HEK293 (cell line): ENCODE results near the gene HPCAL1.

Experiments
- CTCF ChIA-PET: fragments of 350-600 bp; formaldehyde crosslinking; extraction: SDS; loops from one replicate; lab custom pipeline; 2021; ENCODE audit warnings: antibody characterized with exemption; lab: Yijun Ruan, JAX
- POLR2A ChIA-PET: fragments of 300-600 bp; formaldehyde crosslinking; extraction: SDS; loops from one replicate; lab custom pipeline; 2020; ENCODE audit warnings: antibody characterized with exemption, inconsistent platforms; lab: Yijun Ruan, JAX
- H3K27ac ChIP-seq: fragments of 200-500 bp; sonication (Bioruptor generic); 2 replicates; pipeline ENCODE4 v1.5.1; 2014; ENCODE audit warnings: low read depth, low read length, control low read depth, inconsistent platforms; ENCODE audit errors: extremely low read depth
- H3K36me3 ChIP-seq, 2 experiments: fragments of 200-500 bp in 1 of 2; sonication (Bioruptor generic) in 1 of 2; 1 replicate in 1 of 2; 2 replicates in 1 of 2; pipeline ENCODE4 v1.5.1; 2014 to 2017; ENCODE audit warnings: inconsistent platforms in 2 of 2, low read length in 2 of 2; ENCODE audit not compliant: control insufficient read depth in 2 of 2, insufficient read depth in 1 of 2
- H3K4me1 ChIP-seq: fragments of 200-500 bp; sonication (Bioruptor generic); 2 replicates; pipeline ENCODE4 v1.5.1; 2014; ENCODE audit warnings: mild to moderate bottlenecking, low read length, inconsistent platforms; ENCODE audit not compliant: control insufficient read depth, insufficient read depth
- H3K4me3 ChIP-seq: 2 replicates; pipeline ENCODE4 v1.5.1; 2011; ENCODE audit warnings: low read depth, mild to moderate bottlenecking, control low read depth, low read length, moderate library complexity
- H3K9me3 ChIP-seq: fragments of 200-500 bp; sonication (Bioruptor generic); 2 replicates; pipeline ENCODE4 v1.5.1; 2014; ENCODE audit warnings: low read depth, low read length, inconsistent platforms; ENCODE audit not compliant: control insufficient read depth, insufficient read depth
- EGR2 ChIP-seq: fragments of 450-650 bp; formaldehyde crosslinking; IDR thresholded peaks from 2 replicates; pipeline ENCODE4 v1.5.1; 2016; ENCODE audit warnings: low read depth, missing biosample characterization, missing genetic modification characterization
- KLF16 ChIP-seq: fragments of 450-650 bp; formaldehyde crosslinking; IDR thresholded peaks from 2 replicates; pipeline ENCODE4 v1.5.1; 2017; ENCODE audit warnings: missing biosample characterization, missing genetic modification characterization
- KLF8 ChIP-seq: fragments of 450-650 bp; formaldehyde crosslinking; IDR thresholded peaks from 2 replicates; pipeline ENCODE4 v1.5.1; 2016; ENCODE audit warnings: missing biosample characterization, missing genetic modification characterization
- TCF7L2 ChIP-seq: IDR thresholded peaks from 2 replicates; pipeline ENCODE4 v1.6.1; 2011; ENCODE audit warnings: low read depth, mild to moderate bottlenecking, inconsistent platforms, low read length, moderate library complexity, borderline replicate concordance
- ZNF175 ChIP-seq: fragments of 450-650 bp; formaldehyde crosslinking; IDR thresholded peaks from 2 replicates; pipeline ENCODE4 v1.5.1; 2016; ENCODE audit warnings: missing biosample characterization, missing genetic modification characterization
- ZNF214 ChIP-seq: fragments of 450-650 bp; formaldehyde crosslinking; IDR thresholded peaks from 2 replicates; pipeline ENCODE4 v1.5.1; 2017; ENCODE audit warnings: missing biosample characterization, mild to moderate bottlenecking, missing genetic modification characterization, borderline replicate concordance
- ZNF324 ChIP-seq: fragments of 450-650 bp; formaldehyde crosslinking; IDR thresholded peaks from 2 replicates; pipeline ENCODE4 v1.5.1; 2016; ENCODE audit warnings: missing biosample characterization, missing genetic modification characterization
- ZNF341 ChIP-seq: fragments of 450-650 bp; formaldehyde crosslinking; IDR thresholded peaks from 2 replicates; pipeline ENCODE4; 2016; ENCODE audit warnings: low read depth, missing biosample characterization, missing genetic modification characterization
- ZNF555 ChIP-seq: fragments of 450-650 bp; formaldehyde crosslinking; conservative IDR thresholded peaks from 2 replicates; pipeline ENCODE4 v1.5.1; 2017; ENCODE audit warnings: missing biosample characterization, mild to moderate bottlenecking, missing genetic modification characterization, inconsistent platforms
- ZNF776 ChIP-seq: fragments of 450-650 bp; formaldehyde crosslinking; IDR thresholded peaks from 2 replicates; pipeline ENCODE4 v1.5.0; 2017; ENCODE audit warnings: missing biosample characterization, missing genetic modification characterization, borderline replicate concordance
- TF ChIP-seq, protein P1 (sequence below): fragments of 450-650 bp; formaldehyde crosslinking; IDR thresholded peaks from 2 replicates; pipeline ENCODE4 v1.5.0; 2017; ENCODE audit warnings: missing biosample characterization, missing genetic modification characterization, borderline replicate concordance
- TF ChIP-seq, protein P2 (sequence below): fragments of 450-650 bp; formaldehyde crosslinking; IDR thresholded peaks from 2 replicates; pipeline ENCODE4 v1.5.1; 2016; ENCODE audit warnings: missing biosample characterization, missing genetic modification characterization, low read depth
- TF ChIP-seq, protein P3 (sequence below): fragments of 450-650 bp; formaldehyde crosslinking; IDR thresholded peaks from 2 replicates; pipeline ENCODE4 v1.5.1; 2016; ENCODE audit warnings: missing biosample characterization, missing genetic modification characterization
- TF ChIP-seq, protein P4 (sequence below): fragments of 450-650 bp; formaldehyde crosslinking; IDR thresholded peaks from 2 replicates; pipeline ENCODE4 v1.5.1; 2016; ENCODE audit warnings: missing biosample characterization, missing genetic modification characterization
- TF ChIP-seq, protein P5 (sequence below): fragments of 450-650 bp; formaldehyde crosslinking; IDR thresholded peaks from 2 replicates; pipeline ENCODE4 v1.5.1; 2016; ENCODE audit warnings: missing biosample characterization, missing genetic modification characterization

The HPCAL1 gene

DNA sequence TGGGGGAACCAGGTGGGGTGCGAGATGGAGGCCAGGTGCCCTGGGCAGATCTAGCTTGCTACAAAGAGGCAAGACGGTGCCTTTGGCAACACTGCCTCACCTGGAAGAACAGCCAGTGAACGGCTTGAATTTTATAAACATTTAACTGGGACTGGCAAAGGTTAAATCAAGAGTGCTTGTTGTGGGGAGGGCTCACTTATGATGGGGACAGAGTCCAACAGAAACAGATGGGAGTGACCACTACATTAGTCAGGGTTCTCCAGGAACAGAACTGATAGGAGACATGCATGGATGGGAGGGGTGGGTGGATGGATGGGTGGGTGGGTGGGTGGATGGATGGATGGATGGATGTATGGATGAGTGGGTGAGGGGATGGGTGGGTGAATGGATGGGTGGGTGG is 126.2 kb downstream of the HPCAL1 start:
- CTCF ChIA-PET: interaction anchor here (0.6 kb wide), 1 partner anchor 356 kb away, joined by 4 read pairs; no protein-coding TSS in a partner anchor
- no peak overlapping the region for H3K27ac ChIP-seq

DNA sequence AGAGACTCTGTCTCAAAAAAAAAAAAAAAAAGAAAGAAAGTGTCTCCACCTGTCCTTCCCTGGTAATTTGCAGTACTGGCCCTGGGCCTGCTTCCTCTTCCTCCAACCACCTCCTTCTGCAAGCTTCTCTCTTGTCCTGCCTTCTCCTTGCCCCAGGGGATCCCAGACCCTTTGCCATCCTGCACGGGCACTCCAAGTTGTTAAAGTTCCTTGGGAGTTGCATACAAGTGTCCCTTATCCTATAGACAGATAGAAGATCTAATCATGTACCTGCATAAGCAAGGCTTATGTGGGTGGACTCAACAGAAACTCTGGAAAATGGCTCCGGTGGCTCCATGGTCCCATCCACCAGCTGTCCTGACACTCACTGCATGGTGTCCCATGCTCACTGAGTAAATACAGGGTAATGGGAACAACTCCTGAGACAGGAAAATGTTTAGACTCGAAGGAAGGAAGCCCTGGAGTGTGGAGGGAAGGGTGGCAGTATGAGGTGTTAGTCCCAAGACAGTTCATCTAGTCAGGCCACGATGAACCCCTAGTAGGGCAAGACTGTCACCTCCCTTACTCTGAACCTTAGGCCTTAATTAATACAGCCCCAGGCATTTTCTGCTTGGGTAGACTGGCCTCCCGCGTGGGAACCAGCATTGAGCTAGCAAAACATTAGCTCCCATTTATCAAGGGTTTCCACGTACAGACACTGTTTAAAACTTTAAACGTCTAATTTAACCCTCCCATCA is 128.3 kb downstream of the HPCAL1 start:
- Histone ChIP-seq H3K4me1 (no peaks in the 10 kb centered on the region), H3K27ac (no peak overlapping the region), H3K9me3 (no peaks in the 10 kb centered on the region), H3K4me3 (no peak overlapping the region), H3K36me3 (no peaks in the 10 kb centered on the region)
- CTCF ChIA-PET: interaction anchor here (0.5 to 1.3 kb wide), 6 partner anchors 8 to 631 kb away, joined by 3 to 5 read pairs (median 3); no protein-coding TSS in a partner anchor
- TF ChIP-seq, protein P1, sequence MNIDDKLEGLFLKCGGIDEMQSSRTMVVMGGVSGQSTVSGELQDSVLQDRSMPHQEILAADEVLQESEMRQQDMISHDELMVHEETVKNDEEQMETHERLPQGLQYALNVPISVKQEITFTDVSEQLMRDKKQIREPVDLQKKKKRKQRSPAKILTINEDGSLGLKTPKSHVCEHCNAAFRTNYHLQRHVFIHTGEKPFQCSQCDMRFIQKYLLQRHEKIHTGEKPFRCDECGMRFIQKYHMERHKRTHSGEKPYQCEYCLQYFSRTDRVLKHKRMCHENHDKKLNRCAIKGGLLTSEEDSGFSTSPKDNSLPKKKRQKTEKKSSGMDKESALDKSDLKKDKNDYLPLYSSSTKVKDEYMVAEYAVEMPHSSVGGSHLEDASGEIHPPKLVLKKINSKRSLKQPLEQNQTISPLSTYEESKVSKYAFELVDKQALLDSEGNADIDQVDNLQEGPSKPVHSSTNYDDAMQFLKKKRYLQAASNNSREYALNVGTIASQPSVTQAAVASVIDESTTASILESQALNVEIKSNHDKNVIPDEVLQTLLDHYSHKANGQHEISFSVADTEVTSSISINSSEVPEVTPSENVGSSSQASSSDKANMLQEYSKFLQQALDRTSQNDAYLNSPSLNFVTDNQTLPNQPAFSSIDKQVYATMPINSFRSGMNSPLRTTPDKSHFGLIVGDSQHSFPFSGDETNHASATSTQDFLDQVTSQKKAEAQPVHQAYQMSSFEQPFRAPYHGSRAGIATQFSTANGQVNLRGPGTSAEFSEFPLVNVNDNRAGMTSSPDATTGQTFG (tag by site-specific recombination): no peak
- 0 out of 2 replicates have a peak, but pooled peaks have one; percentile 12 for TF ChIP-seq KLF8
- POLR2A ChIA-PET: no interaction called here

More for the DNA sequence above, 126.2 kb downstream of the HPCAL1 start:
- H3K9me3 ChIP-seq: no peaks in the 10 kb centered on the region
- no peaks in the 10 kb centered on the region for H3K36me3 ChIP-seq
- no peaks in the 10 kb centered on the region for H3K4me1 ChIP-seq
- no peak overlapping the region for H3K4me3 ChIP-seq
- TF ChIP-seq, protein P2, sequence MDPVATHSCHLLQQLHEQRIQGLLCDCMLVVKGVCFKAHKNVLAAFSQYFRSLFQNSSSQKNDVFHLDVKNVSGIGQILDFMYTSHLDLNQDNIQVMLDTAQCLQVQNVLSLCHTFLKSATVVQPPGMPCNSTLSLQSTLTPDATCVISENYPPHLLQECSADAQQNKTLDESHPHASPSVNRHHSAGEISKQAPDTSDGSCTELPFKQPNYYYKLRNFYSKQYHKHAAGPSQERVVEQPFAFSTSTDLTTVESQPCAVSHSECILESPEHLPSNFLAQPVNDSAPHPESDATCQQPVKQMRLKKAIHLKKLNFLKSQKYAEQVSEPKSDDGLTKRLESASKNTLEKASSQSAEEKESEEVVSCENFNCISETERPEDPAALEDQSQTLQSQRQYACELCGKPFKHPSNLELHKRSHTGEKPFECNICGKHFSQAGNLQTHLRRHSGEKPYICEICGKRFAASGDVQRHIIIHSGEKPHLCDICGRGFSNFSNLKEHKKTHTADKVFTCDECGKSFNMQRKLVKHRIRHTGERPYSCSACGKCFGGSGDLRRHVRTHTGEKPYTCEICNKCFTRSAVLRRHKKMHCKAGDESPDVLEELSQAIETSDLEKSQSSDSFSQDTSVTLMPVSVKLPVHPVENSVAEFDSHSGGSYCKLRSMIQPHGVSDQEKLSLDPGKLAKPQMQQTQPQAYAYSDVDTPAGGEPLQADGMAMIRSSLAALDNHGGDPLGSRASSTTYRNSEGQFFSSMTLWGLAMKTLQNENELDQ: no peak
- TF ChIP-seq, all 188 proteins: peak for 0
- POLR2A ChIA-PET: interaction anchor here (0.8 kb wide), 1 partner anchor 11 kb away, joined by 3 read pairs; no protein-coding TSS in a partner anchor

DNA sequence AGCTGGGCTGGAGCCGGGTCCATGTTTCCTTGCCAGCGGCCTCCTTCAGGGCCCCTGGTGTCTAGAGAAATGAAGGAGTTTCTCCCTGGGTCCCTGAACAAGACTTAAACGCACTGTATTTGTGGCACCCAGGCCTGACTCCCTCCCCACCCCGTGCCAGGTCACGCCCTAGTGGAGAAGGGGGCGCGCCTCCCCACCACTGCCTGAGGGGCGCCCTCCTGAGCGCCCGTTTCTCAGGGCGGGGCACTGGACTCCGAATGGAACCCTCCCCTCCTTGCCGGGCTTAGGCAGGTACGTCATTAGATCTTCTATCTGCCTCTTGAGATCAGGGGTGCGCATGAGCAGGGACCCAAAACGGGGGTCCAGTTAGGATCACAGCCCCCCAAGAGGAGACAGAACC is 129.1 kb downstream of the HPCAL1 start:
- Histone ChIP-seq H3K27ac (no peak overlapping the region), H3K36me3 (no peaks in the 10 kb centered on the region), H3K4me3 (no peak overlapping the region), H3K9me3 (no peaks in the 10 kb centered on the region), H3K4me1 (no peaks in the 10 kb centered on the region)
- CTCF ChIA-PET: interaction anchor here (0.7 to 4.6 kb wide), 5 partner anchors 14 to 392 kb away, joined by 3 to 57 read pairs (median 3); partner anchors contain the start of gene ODC1
- POLR2A ChIA-PET: no interaction called here
- no peak for TF ChIP-seq ZNF776 (tag by site-specific recombination)
- no peak for TF ChIP-seq ZNF175 (tag by site-specific recombination)
- TF ChIP-seq, protein P3, sequence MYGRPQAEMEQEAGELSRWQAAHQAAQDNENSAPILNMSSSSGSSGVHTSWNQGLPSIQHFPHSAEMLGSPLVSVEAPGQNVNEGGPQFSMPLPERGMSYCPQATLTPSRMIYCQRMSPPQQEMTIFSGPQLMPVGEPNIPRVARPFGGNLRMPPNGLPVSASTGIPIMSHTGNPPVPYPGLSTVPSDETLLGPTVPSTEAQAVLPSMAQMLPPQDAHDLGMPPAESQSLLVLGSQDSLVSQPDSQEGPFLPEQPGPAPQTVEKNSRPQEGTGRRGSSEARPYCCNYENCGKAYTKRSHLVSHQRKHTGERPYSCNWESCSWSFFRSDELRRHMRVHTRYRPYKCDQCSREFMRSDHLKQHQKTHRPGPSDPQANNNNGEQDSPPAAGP: no peak
- TF ChIP-seq KLF16 (tag by site-specific recombination): no peak
- no peak for TF ChIP-seq EGR2 (tag by site-specific recombination)
- TF ChIP-seq, protein P4, sequence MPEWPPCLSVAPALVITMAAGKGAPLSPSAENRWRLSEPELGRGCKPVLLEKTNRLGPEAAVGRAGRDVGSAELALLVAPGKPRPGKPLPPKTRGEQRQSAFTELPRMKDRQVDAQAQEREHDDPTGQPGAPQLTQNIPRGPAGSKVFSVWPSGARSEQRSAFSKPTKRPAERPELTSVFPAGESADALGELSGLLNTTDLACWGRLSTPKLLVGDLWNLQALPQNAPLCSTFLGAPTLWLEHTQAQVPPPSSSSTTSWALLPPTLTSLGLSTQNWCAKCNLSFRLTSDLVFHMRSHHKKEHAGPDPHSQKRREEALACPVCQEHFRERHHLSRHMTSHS (tag by site-specific recombination): no peak
- TF ChIP-seq, protein P5, sequence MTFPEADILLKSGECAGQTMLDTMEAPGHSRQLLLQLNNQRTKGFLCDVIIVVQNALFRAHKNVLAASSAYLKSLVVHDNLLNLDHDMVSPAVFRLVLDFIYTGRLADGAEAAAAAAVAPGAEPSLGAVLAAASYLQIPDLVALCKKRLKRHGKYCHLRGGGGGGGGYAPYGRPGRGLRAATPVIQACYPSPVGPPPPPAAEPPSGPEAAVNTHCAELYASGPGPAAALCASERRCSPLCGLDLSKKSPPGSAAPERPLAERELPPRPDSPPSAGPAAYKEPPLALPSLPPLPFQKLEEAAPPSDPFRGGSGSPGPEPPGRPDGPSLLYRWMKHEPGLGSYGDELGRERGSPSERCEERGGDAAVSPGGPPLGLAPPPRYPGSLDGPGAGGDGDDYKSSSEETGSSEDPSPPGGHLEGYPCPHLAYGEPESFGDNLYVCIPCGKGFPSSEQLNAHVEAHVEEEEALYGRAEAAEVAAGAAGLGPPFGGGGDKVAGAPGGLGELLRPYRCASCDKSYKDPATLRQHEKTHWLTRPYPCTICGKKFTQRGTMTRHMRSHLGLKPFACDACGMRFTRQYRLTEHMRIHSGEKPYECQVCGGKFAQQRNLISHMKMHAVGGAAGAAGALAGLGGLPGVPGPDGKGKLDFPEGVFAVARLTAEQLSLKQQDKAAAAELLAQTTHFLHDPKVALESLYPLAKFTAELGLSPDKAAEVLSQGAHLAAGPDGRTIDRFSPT (tag by site-specific recombination): no peak
- TF ChIP-seq ZNF555 (tag by site-specific recombination): no peak
- no peak for TF ChIP-seq ZNF341 (tag by site-specific recombination)
- TF ChIP-seq, protein P1 (tag by site-specific recombination): no peak
- no peak for TF ChIP-seq ZNF214 (tag by site-specific recombination)
- no peak for TF ChIP-seq ZNF324 (tag by site-specific recombination)
- TF ChIP-seq TCF7L2: no peak
